Muscle of leg (tissue), 11 donors: ENCODE results near the gene CABP2. TPM values are rescaled to one million over a fixed set of nuclear protein-coding genes. Genes with fewer than 3 reads are reported as not detected.
"Not testable (repeated sequence)": the region's sequence is repeated elsewhere in the genome, so short reads cannot be mapped to it uniquely, and the experiment has no call there.

Experiments used
- DNase-seq: peaks from one replicate; pipeline ENCODE4 v3.0.0; 2013
- H3K27ac ChIP-seq: one replicate; pipeline ENCODE4 v1.5.1; 2013; ENCODE audit warnings: mild to moderate bottlenecking, low read length, control low read depth
- H3K27me3 ChIP-seq: one replicate; pipeline ENCODE4 v1.6.1; 2013; ENCODE audit warnings: low read length; ENCODE audit not compliant: control insufficient read depth, insufficient read depth
- H3K36me3 ChIP-seq: one replicate; pipeline ENCODE4 v1.6.1; 2013; ENCODE audit warnings: low read length; ENCODE audit not compliant: control insufficient read depth, insufficient read depth
- H3K4me1 ChIP-seq: one replicate; pipeline ENCODE4 v1.6.1; 2013; ENCODE audit warnings: low read length; ENCODE audit not compliant: control insufficient read depth, insufficient read depth
- H3K4me3 ChIP-seq: one replicate; pipeline ENCODE4 v1.5.1; 2013; ENCODE audit warnings: low read length, control low read depth
- H3K9me3 ChIP-seq: replicated peaks from 2 replicates; pipeline ENCODE4 v1.6.1; 2013; ENCODE audit warnings: low read depth, low read length; ENCODE audit not compliant: control insufficient read depth
- WGBS: methylation state at CpG from one replicate; pipeline ENCODE4 v1.1.5; 2013; ENCODE audit warnings: missing lambda C conversion rate; ENCODE audit not compliant: insufficient coverage; 5-methylcytosine and 5-hydroxymethylcytosine counted together
- polyA plus RNA-seq, 8 donors: library from polyadenylated mRNA; unstranded; fragments of 120-200 nt; gene quantifications; one replicate each; pipeline versions ENCODE4 v1.2.1 to v1.2.3, GENCODE V29; 2013; ENCODE audit warnings: inconsistent platforms in 1 of 8, low replicate concordance in 1 of 8; ENCODE audit not compliant: insufficient read length in 8 of 8, insufficient read depth in 1 of 8
- total RNA-seq: library from RNA; stranded (reverse); fragments of 120-200 nt; gene quantifications from one replicate; pipeline ENCODE4 v1.2.4, GENCODE V29; 2013

The CABP2 gene
- total and polyA plus RNA-seq, 9 donors: not detected

DNA sequence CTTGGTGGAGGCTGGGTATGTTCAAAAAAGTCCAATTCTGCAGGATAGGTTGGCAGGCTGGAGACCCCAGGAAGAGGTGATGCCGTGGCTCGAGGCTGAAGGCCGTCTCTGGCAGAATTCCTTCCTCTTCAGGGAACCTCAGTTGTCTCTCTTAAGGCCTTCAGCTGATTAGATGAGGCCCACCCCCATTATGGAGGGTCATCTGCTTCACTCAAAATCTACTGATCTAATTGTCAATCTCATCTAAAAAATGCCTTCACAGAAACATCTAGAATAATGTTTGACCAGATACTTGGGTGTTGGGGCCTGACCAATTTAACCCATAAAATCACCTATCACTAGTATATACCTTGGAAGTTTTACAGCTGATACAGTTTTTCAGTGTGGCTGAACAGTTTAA is 33.0 kb upstream of the CABP2 start:
- Histone ChIP-seq H3K27ac (no peak overlapping the region), H3K36me3 (no peaks in the 10 kb centered on the region), H3K4me3 (no peak overlapping the region), H3K4me1 (peaks cover 11% of the 10 kb centered on the region), H3K9me3 (no peaks in the 10 kb centered on the region), H3K27me3 (peaks cover 2% of the 10 kb centered on the region)
- no peak for DNase-seq
- WGBS: 77% methylated on average over 3 of the region's 3 CpGs

DNA sequence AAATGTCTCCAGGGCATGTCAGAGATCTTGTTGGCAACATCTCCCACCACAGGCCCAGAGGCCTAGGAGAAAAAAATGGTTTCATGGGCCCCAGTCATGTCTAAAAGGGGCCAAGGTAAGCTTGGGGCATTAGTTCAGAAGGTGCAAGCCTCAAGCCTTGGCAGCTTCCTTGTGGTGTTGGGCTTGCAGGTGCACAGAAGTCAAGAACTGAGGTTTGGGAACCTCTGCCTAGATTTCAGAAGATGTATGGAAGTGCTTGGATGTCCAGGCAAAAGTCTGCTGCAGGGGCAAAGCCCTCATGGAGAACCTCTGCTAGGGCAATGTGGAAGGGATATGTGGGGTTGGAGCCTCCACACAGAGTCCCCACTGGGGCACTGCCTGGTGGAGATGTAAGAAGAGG is 28.5 kb upstream of the CABP2 start:
- not testable (repeated sequence) for H3K4me3 ChIP-seq, H3K4me1 ChIP-seq, DNase-seq

DNA sequence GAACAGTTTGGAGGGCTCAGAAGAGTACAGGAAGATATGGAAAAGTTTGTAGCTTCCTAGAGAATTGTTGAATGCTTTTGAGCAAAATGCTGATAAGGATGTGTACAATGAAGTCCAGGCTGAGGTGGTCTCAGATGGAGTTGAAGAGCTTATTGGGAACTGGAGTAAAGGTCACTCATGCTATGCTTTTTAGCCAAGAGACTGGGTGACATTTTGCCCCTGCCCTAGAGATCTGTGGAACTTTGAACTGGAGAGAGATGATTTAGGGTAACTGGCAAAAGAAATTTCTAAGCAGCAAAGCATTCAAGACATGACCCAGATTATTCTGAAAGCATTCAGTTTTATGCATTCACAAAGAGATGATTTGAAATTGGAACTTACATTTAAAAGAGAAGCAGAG is 27.9 kb upstream of the CABP2 start:
- Histone ChIP-seq H3K9me3 (no peaks in the 10 kb centered on the region), H3K27me3 (peaks cover 2% of the 10 kb centered on the region)
- no peak for DNase-seq

More for the DNA sequence above, 28.5 kb upstream of the CABP2 start:
- not testable (repeated sequence) for H3K27ac ChIP-seq, H3K9me3 ChIP-seq, H3K36me3 ChIP-seq, H3K27me3 ChIP-seq

DNA sequence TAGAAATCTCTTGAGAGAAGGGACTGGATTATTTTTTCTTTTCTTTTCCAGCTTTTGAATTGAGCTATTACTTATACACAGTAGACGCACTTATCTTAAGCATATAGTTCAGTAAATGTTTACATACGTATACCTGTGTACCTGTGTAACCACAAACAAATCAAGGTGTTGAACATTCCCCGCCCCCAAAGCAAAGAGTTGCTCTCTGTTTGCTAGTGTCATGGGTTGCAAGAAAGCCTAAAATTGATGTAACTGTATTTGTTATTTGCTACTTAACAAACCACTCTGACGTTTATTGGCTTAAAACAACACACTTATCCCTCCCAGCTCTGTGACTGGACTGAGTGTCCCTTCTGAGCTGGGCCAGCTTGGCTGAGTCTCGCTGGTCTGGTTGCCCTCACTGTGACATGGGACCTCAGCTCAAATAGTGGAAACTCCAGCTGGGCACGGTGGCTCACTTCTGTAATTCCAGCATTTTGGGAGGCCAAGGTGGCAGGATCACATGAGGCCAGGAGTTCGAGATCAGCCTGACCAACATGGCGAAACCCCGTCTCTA is 25.4 kb upstream of the CABP2 start:
- no peak overlapping the region for H3K27ac ChIP-seq
- no peak for DNase-seq
- peaks cover 19% of the 10 kb centered on the region for H3K4me1 ChIP-seq
- H3K27me3 ChIP-seq: no peaks in the 10 kb centered on the region
- H3K36me3 ChIP-seq: no peaks in the 10 kb centered on the region
- 86% methylated on average over 6 of the region's 9 CpGs for WGBS
- H3K4me3 ChIP-seq: no peak overlapping the region
- no peaks in the 10 kb centered on the region for H3K9me3 ChIP-seq

More for the DNA sequence above, 27.9 kb upstream of the CABP2 start:
- no peak overlapping the region for H3K27ac ChIP-seq
- peaks cover 5% of the 10 kb centered on the region for H3K4me1 ChIP-seq
- H3K36me3 ChIP-seq: no peaks in the 10 kb centered on the region
- no peak overlapping the region for H3K4me3 ChIP-seq

DNA sequence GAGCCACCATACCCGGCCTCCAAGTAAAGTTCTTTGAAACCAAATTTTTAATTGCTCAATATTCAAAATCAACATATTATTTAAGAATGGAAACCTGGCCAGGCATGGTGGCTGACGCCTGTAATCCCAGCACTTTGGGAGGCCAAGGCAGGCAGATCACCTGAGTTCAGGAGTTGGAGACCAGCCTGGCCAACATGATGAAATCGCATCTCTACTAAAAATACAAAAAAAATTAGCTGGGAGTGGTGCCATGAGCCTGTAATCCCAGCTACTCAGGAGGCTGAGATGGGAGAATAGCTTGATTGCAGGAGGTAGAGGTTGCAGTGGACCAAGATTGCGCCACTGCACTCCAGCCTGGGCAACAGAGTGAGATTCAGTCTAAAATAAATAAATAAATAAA is 24.9 kb upstream of the CABP2 start:
- DNase-seq, H3K9me3 ChIP-seq, H3K36me3 ChIP-seq, H3K4me3 ChIP-seq, H3K27me3 ChIP-seq, H3K27ac ChIP-seq: not testable (repeated sequence)
- no CpG with 5 or more reads among the region's 4 CpGs for WGBS
- H3K4me1 ChIP-seq: peaks cover 19% of the 10 kb centered on the region

DNA sequence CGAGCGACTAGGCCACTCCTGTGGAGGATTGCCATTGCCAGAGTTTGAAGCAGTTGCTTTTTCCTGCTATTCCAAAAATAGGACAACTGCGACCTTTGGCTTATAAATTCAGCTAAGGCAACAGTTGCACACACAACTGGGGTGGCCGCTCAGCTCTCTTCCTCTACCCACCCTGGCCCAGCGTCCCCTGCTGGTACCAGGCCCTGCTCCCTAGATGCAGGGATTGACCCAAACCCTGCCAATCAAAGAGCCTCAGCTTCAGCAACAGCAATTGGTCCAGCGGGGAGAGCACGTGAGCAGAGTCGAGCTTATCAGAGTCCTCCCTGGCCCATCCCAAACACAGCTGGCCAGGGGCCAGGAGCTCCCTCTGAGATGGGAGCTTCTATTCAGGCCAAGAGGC is 22.0 kb upstream of the CABP2 start:
- Histone ChIP-seq H3K36me3 (no peaks in the 10 kb centered on the region), H3K4me3 (no peak overlapping the region), H3K4me1 (peaks cover 19% of the 10 kb centered on the region), H3K27me3 (no peaks in the 10 kb centered on the region), H3K27ac (peak overlapping the region; percentile 36), H3K9me3 (no peaks in the 10 kb centered on the region)
- WGBS: 33% methylated on average over 7 of the region's 8 CpGs
- peak; percentile 51 for DNase-seq

DNA sequence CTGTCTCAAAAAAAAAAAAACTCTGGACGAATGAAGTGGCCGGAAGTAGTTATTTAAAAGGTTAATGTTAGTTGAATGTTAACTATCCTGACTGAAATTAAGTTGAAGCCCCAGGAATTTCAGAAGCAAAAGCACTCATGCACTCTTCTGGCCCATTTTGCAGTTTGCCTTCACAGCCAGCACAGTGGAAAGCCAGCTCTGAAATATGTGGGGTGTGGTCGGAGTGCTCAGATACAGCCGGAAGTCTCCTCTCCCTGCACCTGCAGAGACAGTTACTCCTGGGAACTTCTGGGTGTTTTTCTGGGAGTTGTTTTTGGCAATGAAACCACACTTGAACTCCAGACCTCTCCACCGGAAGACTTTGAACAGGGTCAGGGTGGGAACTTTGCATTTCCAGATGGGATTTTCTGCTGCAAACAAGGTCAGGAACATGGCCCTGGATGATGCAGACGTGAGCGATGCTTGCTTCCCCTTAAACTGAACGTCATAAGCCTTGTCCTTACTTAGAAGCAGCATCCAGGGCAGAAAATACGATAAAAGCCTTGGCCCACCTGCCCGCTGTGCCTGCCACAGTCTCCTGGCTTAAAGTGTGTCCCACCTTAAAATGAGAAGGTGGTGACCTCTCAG is 21.5 kb upstream of the CABP2 start:
- Histone ChIP-seq H3K9me3 (no peaks in the 10 kb centered on the region), H3K4me1 (peaks cover 19% of the 10 kb centered on the region), H3K4me3 (no peak overlapping the region), H3K27me3 (no peaks in the 10 kb centered on the region), H3K36me3 (no peaks in the 10 kb centered on the region), H3K27ac (peak overlapping the region; percentile 36)
- peak; percentile 66 for DNase-seq
- WGBS: 51% methylated on average over 7 of the region's 10 CpGs

DNA sequence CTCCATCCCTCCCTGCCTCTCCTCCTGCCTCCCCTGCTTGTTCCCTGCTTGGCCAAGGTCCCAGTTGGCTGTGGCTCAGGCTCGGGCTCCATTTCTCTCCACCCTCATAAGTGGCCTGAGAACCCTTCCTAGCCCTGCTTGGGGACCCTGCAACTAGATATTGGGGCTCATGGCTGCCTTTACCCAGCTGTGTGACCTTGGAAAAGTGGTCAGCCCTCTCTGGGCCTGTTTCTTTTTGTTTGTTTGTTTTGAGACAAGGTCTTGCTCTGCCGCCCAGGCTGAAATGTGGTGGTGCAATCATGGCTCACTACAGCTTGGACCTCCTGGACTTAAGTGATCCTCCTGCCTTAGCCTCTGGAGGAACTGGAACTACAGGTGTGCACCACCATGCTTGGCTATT is 20.3 kb upstream of the CABP2 start:
- Histone ChIP-seq H3K36me3 (no peaks in the 10 kb centered on the region), H3K9me3 (no peaks in the 10 kb centered on the region), H3K4me3 (no peak overlapping the region), H3K27me3 (no peaks in the 10 kb centered on the region), H3K4me1 (peaks cover 19% of the 10 kb centered on the region), H3K27ac (no peak overlapping the region)
- 65% methylated on average over 2 of the region's 2 CpGs for WGBS
- no peak for DNase-seq

DNA sequence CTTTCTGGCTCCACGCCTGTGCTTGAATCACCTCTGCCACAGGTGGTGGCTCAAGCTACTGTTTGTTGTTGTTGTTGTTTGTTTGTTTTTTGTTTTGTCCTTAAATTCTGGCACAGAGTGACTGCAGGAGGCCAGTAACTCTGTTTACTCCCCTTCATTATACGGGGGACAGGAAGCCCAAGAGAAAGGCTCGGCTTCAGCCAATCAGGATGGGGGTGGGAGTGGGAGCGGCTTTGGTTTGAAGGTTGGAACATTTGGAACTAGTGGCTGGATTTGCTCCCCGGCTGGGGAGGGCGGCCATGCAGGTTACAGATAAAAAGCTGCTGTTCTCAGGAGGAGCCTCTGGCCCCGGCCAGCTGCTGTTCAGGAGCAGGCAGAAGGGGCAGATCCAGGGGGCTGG is 19.7 kb upstream of the CABP2 start:
- DNase-seq: no peak
- Histone ChIP-seq H3K36me3 (no peaks in the 10 kb centered on the region), H3K4me3 (no peak overlapping the region), H3K27ac (no peak overlapping the region), H3K4me1 (peaks cover 19% of the 10 kb centered on the region), H3K9me3 (no peaks in the 10 kb centered on the region), H3K27me3 (no peaks in the 10 kb centered on the region)
- 29% methylated on average over 2 of the region's 7 CpGs for WGBS

DNA sequence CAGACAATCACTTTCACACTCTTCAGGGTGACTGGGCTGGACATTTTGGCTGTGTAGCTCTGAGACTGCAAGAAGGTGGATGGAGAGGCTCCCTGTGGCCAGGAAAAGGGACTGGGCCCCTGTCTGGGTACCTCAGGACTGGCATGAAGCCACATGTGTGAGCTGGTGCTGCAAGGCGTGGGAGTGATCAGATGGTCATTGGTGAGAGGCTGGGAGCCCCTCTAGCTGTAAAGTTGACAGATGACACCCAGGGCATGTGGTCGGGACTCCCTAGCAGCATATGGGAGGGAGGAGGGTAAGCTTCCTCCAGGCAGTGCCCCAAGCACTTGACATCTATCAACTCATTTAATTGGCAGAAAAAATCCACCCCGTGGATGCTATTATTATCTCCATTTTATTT is 18.9 kb upstream of the CABP2 start:
- Histone ChIP-seq H3K9me3 (no peaks in the 10 kb centered on the region), H3K4me1 (peaks cover 19% of the 10 kb centered on the region), H3K27me3 (no peaks in the 10 kb centered on the region), H3K27ac (no peak overlapping the region), H3K36me3 (no peaks in the 10 kb centered on the region), H3K4me3 (no peak overlapping the region)
- no CpG with 5 or more reads among the region's 3 CpGs for WGBS
- no peak for DNase-seq

DNA sequence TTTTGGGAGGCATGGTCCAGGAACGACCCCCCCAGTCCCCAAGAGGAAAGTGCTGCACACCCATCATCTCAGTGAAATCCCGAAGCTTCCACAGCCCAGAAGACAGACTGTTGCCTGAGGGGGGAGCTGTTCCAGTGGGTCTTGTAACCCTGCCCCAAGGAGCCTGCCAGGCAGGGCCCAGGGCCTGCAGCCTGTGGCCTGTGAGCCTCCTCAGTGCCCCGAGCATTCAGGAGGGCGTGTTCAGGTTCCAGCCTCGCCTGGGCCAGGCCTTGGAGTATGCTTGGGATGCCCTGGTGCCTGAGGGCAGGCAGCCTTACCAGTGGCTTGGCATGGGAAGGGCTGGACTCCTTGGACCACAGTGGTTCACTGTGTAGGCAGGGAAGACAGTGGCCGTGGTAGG is 18.0 kb upstream of the CABP2 start:
- no peak overlapping the region for H3K27ac ChIP-seq
- no peaks in the 10 kb centered on the region for H3K9me3 ChIP-seq
- no peaks in the 10 kb centered on the region for H3K36me3 ChIP-seq
- H3K4me3 ChIP-seq: no peak overlapping the region
- 86% methylated on average over 5 of the region's 6 CpGs for WGBS
- DNase-seq: no peak
- no peaks in the 10 kb centered on the region for H3K27me3 ChIP-seq
- H3K4me1 ChIP-seq: peaks cover 14% of the 10 kb centered on the region
